ENCODE results near the gene CENPT.
"Not testable (repeated sequence)": the region's sequence is repeated elsewhere in the genome, so short reads cannot be mapped to it uniquely, and the experiment has no call there.

The CENPT gene

DNA sequence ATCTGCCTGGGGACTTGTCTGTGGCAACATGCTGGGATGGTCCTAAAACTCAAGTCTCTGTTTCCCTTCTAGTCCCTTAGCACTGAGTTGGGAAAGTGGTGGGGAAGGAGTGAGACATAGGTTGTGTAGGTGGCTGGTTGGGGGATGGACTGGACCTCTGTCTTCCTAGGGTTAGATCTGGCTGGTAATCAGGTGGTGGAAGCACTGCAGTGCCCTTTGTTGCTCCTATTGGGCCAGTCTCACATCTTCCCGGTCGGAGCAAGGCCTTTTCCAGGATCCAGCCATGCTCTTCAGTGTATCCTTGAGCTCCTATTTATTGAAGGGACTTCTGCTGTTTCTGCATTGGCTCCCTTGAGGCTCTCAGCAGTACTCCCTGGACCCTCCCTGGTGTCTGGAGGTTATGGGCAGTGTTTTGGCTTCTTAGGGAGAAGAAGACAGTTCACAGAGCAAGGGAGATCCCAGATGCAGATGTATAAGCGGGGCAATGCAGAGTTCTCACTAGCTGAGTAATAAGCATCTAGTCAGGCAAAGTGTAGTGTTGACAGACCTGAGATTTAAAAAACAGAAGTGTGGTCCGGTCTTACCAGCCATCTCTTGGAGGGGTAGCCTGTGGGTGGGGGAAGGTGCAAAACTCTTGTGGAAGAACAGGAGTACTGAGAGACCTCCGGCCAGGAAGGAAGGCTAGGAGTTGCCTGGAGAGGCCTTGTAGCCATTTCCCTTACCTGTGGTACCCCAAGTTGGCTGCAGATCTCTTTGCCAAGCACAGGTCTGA is 2.0 kb downstream of the CENPT start:
- no peak for DNase-seq

DNA sequence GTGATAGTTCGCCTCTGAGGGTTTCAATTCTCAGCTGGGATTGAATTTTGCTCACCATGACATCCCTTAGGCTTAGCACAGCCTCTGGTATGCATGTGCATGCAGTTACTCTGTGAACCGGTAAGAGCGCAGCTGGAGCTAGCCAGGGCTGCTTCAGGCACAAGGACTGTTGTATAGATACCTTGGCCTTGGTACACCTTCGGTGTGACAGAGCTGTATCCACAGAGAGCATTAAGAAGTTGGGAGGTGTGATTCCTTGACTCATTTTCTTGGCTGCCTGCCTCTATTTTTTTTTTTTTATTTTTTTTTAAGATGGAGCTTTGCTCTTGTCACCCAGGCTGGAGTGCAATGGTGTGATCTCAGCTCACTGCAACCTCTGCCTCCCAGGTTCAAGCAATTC is 3.0 kb downstream of the CENPT start:
- peak; percentile 36 for DNase-seq

DNA sequence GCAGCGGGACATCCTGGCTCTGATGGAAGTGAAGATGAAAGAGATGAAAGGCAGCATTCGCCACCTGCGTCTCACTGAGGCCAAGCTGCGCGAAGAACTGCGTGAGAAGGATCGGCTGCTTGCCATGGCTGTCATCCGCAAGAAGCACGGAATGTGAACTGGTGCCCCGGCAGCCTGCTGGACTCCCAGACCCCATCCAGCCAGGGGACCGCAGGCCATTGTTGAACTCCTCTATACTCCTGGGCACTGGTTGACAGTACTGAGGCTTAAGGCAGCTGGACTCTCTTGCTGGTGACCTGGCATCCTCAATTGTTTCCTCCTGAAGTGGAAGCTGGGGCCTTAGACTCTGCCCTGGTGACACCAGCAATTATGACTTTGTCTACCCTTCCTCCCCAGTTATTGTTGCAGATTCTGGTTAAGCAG is 4.1 kb downstream of the CENPT start:
- no peak for DNase-seq

DNA sequence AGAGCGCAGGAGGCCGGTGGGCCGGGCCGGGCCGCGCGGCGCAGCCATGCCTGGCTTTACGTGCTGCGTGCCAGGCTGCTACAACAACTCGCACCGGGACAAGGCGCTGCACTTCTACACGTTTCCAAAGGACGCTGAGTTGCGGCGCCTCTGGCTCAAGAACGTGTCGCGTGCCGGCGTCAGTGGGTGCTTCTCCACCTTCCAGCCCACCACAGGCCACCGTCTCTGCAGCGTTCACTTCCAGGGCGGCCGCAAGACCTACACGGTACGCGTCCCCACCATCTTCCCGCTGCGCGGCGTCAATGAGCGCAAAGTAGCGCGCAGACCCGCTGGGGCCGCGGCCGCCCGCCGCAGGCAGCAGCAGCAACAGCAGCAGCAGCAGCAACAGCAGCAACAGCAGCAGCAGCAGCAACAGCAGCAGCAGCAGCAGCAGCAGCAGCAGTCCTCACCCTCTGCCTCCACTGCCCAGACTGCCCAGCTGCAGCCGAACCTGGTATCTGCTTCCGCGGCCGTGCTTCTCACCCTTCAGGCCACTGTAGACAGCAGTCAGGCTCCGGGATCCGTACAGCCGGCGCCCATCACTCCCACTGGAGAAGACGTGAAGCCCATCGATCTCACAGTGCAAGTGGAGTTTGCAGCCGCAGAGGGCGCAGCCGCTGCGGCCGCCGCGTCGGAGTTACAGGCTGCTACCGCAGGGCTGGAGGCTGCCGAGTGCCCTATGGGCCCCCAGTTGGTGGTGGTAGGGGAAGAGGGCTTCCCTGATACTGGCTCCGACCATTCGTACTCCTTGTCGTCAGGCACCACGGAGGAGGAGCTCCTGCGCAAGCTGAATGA is 4.8 kb downstream of the CENPT start:
- peak; percentile 54 for DNase-seq

DNA sequence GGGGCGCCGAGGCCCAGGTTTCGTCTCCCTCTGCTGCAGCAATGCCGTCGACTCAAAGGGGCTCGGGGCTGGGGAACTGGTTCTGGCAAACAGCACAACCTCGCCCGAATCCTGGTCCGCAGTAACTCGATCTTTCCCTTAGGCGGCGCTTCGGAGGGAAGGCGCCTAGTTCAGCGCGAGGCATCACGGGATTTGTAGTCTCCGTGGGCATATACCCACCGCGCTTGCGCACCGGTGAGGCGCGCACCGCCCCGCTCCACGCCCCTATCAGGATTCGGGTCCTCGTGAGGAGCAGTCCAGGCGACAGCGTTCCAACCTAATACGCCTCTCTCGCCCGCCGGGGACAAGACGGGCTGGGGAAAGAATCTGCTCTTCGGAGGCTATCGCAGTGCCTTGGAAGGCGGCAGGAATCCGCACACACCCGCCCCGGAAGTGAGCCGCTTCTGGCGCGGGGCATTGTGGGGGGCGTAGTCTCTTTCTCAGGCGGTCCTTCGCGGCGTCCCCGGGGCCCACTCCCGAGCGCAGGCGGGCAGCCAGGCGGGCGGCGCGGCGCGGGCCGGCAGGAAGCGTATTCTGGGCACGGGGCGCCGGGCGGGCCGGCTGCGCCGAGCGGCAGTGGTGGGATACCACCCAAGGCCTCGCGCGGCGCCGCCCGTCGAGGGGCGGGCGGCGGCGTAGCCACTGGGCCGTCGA is 5.5 kb downstream of the CENPT start, which contains the start of gene THAP11:
Gene THAP11 (plus strand): TSS at position 505 of the 693 bp plus-strand sequence. CDS start 235 bp downstream, outside the sequence.
- peak; percentile 95 for DNase-seq

DNA sequence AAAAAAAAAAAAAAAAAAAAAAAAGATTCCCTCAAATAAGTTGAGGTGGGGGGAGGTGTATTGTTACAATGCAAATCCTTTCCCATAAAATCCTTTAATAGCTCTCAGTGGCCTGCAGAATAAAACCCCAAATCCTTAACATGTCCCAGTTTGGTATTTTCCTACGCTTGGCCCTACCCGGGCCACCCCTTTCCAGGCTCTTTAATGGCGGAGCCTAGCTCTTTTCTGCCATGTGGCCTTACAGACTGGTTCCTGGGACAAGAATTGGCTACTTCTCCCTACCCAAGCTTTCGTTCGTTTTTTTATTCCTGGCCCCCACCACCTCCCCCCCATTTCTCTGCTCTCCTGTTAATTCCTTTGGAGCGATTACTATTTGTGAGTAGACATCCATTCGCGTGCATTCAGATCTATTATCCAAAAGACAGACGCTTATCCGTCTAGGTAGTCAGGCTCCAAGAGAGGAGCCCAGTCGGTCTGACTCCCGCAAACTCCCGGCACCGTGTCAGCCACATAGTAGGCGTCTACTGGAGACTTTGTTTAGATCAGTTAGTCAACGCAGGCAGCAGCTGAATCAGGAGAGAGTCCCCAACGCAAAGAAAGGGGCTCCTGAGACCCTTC is 6.2 kb downstream of the CENPT start:
- DNase-seq = no peak

DNA sequence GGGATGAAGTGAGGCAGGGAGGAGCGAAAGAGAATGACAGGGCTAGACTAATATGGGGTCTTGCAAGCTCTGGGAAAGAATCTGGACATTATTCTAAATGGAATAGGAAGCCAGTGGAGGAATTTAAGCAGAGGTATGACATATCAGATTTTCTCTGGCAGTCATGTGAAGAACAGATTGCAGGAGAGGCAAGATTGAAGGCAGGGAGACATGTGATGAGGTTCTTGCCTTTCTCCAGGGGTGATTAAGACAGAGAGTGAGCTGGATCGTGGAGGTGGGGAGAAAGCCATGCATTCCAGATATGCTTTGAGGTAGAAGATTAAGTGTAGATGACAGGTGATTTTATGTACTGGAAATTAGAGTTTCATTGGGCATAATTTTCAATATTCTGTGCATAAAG is 9.7 kb downstream of the CENPT start:
- no peak for DNase-seq

DNA sequence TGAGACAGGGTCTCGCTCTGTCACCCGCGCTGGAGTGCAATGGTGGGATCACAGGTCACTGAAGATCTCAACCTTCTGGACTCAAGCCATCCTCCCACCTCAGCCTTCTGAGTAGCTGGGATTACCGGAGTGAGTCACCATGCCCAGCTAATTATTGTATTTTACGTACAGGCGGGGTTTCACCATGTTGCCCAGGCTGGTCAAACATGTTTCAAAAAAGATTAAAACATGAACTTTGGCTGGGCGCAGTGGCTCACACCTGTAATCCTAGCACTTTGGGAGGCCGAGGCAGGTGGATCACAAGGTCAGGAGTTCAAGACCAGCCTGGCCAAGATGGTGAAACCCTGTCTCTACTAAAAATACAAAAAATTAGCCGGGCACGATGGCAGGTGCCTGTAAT is 10.3 kb downstream of the CENPT start:
- not testable (repeated sequence) for DNase-seq

DNA sequence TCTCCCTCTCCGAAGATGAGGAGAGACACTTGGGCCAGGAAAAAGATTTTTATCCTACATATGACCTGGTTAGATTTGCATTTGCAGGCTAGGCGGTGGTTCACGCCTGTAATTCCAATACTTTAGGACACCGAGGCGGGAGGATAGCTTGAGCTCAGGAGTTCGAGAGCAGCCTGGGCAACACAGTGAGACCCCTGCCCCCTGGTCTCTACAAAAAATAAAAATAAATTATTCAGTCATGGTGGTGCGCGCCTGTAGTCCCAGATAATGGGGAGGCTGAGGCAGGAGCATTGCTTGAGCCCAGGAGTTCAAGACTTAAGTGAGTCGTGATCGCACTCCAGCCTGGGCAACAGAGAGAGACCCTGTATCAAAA is 13.3 kb downstream of the CENPT start:
- DNase-seq = no peak

DNA sequence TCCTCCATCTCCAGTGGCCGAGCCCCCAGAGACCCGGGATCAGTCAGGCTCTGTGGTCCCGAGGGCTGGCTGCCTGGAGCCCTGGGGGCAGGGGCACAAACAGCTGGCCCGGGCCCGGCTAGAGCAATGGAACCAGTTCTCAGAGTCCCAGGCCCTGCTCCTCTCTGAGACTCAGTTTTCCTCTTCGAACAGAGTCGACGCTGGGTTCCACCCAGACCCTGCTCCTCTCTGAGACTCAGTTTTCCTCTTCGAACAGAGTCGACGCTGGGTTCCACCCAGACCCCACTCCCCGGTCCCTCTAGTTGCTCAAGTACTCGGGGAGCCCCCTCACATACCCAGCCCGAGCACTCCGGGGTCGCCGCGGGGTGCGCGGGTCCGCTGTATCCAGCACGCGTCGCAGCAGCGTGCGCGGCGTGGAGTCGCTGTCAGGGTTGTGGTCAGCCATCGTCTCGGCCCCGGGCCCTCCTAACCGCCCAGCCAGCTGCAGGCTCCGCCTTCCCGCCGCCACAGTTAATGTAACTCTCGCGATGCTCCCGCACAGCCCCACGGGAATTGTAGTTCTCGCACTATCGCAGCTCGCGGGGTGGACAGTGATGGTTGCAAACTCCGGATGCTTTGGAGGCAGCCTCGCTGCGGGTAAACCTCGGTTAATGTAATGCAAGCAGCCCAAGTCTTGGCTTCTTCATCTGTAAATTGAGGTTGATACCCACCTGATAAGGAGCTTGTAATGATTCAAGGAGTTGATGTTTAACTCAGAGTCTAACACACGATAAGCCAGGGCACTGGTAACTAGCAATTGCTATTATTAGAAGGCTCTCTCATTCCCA is 13.9 kb downstream of the CENPT start:
- DNase-seq = peak; percentile 90

DNA sequence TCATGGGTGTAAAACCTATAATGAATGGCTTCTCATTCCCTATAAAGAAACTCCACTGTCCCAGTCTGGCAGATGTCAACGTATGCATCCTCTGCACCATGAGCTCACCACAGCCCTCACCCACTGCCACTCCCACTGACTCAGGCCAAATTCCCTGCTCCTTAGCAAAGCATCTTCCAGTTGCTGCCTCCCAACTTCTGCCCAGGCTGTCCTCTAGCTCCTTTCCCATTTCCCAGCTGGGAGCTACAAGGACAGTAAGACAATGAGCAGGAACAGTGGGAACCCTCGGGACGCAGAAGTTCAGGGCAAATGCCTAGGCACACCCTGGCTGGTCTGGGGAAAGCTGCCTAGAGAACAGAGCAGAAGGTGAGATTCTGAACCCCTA is 14.5 kb downstream of the CENPT start:
- DNase-seq = peak; percentile 77

DNA sequence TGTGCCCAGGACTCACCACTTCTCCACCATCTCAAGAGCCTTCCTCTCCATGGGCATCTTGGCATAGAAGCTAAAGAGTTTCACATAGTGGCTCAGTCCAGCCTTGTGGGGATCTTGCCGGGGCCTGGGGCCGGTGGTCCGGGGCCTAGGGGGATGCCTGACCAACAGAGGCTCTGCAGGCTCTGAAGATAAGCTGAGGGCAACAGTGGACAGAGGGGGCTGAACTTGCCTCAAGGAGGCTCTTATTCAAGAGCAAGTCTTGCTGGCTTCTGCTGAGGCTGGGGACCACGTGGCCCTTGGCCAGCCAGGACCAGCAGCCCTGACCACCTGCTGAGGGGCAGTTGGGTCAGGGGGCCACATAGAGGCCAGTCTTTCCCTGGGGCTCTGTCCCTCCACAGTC is 18.8 kb downstream of the CENPT start:
- DNase-seq = no peak

DNA sequence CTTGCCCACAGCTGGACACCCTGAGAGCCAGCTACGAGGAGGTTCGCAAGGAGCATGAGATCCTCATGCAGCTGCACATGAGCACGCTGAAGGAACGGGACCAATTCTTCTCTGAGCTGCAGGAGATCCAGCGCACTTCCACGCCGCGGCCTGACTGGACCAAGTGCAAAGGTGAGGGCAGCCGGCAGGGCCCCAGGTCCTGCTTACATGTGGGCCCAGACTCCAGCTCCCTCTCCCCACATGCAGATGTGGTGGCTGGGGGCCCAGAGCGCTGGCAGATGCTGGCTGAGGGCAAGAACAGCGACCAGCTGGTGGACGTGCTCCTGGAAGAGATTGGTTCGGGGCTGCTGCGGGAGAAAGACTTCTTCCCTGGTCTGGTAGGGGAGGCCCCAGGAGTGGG is 21.6 kb downstream of the CENPT start:
- DNase-seq = no peak

DNA sequence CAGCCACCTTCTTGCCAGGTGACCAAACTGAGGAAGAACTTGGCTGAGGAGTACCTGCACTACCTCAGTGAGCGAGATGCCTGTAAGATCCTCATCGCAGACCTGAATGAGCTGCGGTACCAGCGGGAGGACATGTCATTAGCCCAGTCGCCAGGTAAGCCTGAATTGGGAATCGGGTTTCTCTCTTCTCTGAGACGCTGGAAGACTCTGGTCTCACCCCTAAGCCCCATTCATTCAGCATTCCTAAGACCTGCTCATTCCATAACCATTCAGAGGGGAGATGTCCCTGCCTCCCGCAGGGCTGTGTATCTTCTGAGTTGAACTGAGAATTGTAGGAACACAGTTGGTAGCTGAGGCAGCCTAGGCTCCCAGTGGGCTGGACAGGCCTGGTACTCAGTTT is 22.4 kb downstream of the CENPT start:
- DNase-seq = no peak

DNA sequence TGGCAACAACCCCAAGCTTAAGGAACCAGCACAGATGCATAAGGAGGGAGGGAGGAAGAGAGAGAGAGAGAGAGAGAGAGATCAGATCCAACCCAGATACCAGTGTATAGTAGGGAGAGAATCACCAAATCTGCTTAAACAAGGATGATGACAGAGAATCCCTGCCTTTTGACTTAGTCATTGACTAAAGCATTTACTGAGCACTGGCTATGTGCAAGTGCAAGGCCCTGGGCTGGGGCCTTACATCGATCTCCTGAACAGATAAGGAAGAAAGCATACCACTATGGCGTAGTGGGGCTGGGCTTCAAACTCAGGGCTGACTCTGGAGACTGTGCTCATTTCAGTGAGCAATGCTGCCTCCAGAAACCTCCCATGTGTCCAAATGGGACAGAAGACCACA is 25.0 kb downstream of the CENPT start:
- DNase-seq = peak; percentile 17

DNA sequence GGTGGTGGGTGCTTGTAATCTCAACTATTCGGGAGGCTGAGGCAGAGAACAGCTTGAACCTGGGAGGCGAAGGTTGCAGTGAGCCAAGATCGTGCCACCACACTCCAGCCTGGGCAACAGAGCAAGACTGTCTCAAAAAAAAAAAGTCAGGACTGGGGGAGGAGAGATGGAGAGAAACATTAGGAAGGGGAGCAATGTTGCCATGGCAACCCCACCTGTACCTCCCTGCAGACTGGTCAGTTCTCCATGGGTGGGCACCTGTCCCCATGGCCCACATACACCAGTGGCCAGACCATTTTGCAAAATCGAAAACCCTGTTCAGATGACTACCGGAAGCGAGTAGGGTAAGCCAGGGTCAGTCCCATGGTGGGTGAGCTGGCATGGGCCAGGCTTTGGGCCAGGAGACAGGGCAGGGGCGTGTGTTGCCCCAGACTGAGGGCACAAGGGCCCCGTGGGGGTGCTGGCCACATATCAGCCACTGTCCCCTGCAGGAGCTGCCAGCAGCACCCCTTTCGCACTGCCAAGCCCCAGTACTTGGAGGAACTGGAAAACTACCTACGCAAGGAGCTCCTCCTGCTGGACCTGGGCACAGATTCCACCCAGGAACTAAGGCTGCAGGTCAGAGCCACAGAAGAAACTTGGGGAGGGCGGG is 26.8 kb downstream of the CENPT start:
- no peak for DNase-seq

DNA sequence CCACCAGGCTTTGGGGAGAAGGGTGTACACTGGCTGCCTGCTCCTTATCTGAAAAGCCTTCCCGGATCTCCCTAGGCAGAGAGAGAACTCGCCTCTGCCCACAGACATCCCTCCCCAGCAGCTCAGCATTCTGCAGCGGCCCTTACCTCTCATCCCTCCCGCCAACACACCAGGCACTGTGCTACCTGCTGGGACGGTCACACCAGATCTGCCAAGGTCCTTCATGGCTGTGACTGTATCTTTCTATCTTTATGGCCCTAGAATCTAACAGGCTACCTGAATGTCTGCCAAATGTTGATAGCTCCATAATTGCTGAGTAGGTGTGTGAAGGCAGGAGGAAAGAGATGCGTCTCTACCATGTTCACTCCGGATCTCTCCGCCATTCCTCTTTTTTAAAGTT is 32.9 kb downstream of the CENPT start:
- DNase-seq = no peak

DNA sequence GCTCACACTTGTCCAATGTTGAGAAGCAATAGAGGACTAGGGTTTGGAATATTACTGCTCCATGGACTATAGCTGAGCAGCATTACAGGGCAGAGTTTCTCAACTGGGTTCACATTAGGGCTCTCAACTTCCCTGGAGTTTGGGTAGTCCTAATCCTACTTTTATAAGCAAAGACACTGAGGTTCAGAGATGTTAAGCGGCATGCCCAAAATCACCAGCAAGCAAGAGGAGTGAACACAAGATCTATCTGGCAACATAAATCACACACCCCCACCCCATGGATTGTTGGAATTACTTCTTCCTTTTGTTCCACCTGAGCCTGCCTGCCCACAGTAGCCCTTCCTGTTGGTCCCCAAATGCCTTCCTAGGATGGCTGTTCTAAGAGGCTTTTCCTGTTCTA is 35.6 kb downstream of the CENPT start:
- DNase-seq = no peak

DNA sequence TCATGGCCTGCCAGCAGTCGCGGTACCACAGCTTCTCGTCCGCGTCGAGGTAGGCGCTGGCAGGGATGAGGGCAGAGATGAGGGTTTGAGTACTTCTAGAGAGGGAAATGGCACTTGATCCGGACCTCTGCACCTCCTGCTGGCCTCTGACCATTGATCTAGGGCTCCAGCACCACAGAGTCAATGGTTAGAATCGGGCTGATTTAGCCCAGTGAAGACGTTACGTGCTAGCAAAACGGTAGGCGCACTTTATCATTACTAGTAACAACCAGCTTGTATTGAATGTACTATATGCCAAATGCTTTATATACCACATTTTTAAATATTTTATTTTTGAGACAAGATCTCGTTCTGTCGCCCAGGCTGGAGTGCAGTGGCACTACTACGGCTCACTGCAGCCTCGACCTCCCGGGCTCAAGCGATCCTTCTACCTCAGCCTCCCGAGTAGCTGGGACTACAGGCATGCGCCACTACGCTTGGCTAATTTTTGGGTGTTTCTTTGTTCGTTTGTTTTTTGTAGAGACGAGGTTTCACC is 40.3 kb downstream of the CENPT start:
- no peak for DNase-seq

DNA sequence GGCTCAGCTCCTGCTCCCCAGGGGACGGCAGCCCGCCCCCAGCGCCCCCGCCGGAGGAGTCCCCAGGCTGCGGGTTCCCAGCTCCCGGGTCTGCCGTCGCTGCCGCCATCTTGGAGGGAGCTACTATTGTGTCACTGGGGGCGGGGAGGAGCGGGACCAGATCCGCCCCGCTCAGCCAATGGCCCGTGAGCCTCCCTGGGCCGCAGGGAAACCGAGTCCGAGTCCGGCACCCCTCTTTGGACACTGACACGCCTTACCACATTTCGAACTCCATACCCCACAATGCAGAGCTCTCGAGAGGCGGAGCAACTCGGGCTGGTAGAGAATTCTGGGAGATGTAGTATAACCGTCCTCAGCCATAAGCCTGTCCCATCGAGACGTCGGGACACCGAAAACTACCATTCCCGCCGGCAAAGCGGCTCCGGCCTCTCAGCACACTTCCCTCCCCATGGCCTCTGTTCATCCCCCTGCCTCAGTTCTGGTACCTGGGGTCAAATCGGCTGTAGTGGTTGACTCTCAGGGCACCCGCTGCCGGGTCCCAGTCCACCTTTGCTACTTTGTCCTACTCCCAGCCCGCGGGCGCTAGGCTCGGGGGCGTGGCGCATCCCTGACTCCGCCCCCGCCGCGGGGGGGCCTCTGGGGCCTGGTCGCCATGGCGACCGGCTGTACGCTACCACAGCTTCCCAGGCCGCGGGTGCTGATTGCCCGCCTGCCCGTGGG is 40.9 kb downstream of the CENPT start, which contains the start of the genes RANBP10 and TSNAXIP1:
Gene RANBP10 (minus strand): TSS at position 133 of the 720 bp plus-strand sequence. CDS start 24 bp downstream, at position 109.
Gene TSNAXIP1 (plus strand): TSS at position 462 of the 720 bp plus-strand sequence. CDS start 261 bp downstream, outside the sequence.
- DNase-seq = peak; percentile 100
